ENCODE data around the gene CALD1. TPM values are rescaled to one million over a fixed set of nuclear protein-coding genes. Genes with fewer than 3 reads are reported as not detected.

The CALD1 gene
- total RNA-seq, 1 donor from 2014 or later, result 0.50 TPM

GRCh38 chr7:134993877-134994456, 214.5 kb downstream of the CALD1 start:
- intact Hi-C loops (cut with micrococcal nuclease), result no loop called here

- intact Hi-C loops (cut with micrococcal nuclease), result no loop called here
Measured at GRCh38 chr7:134995239-134996096, 216.0 kb downstream of the CALD1 start.

GRCh38 chr7:134996097-134996550, 216.7 kb downstream of the CALD1 start:
- intact Hi-C loops (cut with micrococcal nuclease), result no loop called here

DNA sequence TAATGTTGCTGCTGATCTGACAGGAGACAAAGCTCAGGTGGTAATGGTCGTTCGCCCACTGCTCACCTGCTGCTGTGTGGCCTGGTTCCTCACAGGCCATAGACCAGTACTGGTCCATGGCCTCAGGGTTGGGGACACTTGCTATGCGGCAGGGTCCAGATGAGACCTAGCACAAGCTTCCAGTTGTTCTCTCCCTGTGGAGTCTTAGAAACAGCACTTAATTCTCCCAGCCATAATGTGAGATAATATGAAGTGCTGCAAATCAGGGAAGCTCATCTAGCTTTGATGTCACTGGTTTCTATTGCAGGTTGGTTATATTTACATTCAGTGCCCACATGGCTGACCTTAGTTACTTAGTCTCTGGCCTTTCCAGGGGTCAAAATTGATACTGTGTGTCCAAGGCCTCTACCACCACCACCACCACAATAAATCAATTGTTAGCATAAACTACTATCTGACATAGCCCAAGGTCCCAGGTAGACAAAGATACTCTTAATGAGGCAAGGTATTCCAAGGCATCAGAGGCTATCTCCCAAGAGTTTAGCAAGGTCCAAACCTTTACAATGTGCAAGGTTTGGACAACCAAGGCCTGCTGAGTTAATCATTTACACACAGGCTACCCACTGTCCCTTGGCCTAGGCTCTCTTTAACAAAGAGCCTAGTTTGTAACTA, 217.9 kb downstream of the CALD1 start:
- intact Hi-C loops (cut with micrococcal nuclease), result no loop called here

DNA sequence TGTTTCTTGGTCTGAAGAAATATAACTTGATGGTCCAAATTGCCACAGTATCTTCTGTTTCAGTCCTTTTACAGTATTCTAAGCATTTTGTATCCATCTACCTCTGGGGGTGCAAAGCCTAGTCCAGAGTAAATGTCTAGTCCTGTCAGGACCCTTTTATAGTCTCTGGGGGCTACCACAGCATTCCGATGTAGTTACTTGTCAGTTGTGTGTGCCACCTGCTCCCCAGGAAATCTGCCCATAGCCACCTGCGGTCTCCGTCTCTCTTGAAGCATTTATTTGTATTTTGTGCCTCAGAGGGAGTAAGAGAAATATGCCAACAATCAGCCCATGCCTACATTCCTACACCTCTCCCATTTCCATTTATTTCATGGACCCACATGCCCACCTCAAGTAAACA, 219.7 kb downstream of the CALD1 start:
- intact Hi-C loops (cut with micrococcal nuclease), result no loop called here

DNA sequence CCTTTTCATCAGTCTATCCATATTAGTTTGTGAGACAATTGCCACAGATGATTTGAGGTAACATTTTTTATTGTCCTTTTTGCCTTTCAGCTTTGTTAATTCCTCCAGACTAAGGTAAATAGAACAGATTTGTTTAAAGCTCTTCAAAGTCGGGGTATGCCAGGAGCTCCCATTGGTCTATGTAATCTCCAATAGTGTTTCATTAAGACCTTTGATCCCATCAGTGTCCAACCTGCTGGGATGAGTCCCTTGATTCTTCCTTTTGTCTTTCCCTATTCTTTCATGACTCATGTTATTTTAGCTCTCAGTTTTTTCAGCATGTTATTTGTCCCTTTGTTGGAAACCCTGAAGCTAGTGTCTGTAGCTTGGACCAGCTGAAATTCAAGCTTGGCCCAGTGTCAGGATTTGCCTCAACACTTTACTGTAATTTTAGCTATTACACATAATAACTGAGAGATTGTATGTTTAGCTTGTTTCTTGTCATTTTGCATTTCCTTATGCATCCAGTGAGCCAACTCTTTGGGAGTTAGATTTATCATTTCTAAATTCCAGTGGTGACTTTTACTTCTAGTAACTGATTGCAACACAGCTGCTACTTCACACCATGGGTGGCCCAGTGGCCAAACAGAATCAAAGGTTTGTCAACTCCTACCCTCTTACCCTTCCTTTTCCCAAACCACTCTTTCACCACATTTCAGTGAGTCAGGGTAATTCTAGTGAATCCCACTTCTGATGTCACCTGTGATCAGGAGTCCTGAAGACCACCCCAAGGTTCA, 222.1 kb downstream of the CALD1 start:
- intact Hi-C loops (cut with micrococcal nuclease), result no loop called here

DNA sequence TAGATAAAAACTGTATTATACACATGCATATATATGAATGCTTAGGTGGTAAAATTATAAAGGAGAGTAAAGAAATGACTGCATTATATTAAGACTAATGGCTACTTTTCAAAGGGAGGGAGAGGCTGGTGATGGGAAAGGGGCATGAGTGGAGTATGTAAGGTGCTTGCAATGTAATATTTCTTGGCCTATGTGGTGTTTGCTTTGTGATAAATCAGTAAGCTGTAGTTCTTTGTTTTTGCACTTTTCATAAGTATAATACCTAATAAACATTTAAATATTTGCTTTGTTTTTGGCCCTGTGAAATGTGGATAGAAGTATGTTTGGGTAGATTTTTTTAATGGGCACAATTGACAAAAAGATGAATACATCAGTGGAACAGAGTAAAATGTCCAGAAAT, 232.8 kb downstream of the CALD1 start:
- intact Hi-C loops (cut with micrococcal nuclease), result no loop called here

Other genes starting within 250 kb of the CALD1 start
- not detected in 2 replicates for gene AKR1B15, start 230.5 kb upstream of the CALD1 start, total RNA-seq
- 21.7 and 22.3 TPM in 2 replicates for gene BPGM, start 132.8 kb upstream of the CALD1 start, total RNA-seq
- gene AGBL3, start 206.9 kb downstream of the CALD1 start, total RNA-seq, result 1.6 and 2.6 TPM in 2 replicates